ENCODE data around the gene FAM120A.
"Not testable (repeated sequence)": the region's sequence is repeated elsewhere in the genome, so short reads cannot be mapped to it uniquely, and the experiment has no call there.

FAM120A gene

DNA sequence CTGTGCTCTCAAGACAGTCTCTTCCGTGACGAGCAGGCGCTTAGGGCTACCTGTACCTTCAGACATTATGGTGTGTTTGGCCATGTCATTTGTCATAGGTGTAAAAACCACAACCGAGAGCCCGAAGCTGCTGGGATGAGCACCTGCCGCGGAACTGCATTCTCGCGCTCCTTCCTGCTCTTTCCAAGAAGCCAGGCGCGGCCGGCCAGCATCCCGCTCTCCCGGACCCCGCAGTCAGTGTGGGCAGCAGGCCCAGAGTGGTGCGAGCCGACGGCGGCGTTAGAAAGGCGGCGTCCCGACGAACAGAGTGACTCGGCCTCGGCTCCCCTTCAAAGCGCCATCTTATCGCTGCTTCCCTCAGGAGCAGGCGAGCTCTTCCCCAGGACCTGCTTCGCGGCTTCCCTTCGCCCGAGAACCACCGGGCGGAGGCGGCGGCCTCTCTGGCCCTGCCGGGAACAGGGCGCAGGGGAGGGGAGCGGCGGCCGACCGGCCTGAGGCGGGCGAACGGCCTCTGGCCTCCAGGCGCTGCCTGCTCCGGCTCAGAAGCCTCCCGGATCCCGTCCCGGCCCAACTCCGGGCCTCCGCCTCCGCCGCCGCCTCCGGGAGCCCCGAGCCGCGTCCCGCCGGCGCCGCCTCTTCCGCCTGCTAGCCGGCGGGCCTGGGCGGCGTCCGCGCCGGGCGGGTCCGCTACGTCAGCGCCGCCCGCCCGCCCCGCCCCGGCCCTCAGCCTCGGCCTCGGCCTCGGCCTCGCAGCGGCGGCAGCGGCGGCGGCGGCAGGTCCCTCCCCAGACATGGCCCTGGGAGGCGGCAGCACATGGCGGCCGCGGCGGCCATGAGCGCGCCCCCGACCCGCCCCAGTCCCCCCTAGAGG lies at the start of gene FAM120A:
FAM120A (plus strand) TSS at position 741 of the 871 bp plus-strand sequence. CDS start 231 bp downstream, outside the sequence.
- DNase-seq = peak; percentile 60

DNA sequence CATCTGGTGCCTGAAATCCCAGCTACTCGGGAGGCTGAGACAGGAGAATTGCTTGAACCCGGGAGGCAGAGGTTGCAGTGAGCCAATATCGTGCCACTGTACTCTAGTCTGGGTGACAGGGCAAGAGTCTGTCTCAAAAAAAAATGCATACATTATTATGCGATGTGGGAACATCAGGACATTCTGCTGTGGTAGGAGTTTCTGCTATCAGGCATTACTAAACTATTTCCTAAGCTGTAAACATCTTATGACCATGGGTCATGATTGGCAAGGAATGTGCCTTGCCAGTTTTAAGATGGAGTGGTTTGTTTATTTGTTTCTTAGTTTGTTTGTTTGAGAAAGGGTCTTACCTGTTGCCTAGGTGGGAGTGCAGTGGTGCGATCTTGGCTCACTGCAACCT lies 45.1 kb upstream of the FAM120A start:
- no peak for DNase-seq

DNA sequence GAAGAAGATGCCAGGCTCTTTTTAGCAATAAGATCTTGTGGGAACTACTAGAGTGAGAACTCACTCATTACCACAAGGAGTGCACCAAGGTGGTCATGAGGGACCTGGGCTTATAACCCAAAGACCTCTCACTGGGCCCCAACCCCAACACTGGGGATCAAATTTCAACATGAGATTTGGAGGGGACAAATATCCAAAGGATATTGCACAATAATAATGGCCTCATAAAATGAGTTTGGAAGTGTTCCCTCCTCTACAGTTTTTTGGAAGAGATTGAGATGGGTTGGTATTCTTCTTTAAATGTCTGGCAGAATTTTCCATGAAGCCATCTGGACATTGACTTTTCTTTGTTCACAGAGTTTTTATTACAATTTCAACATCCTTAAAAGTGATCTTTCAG lies 38.0 kb upstream of the FAM120A start:
- no peak for DNase-seq

GRCh38 chr9:93415176-93415690 lies 36.3 kb upstream of the FAM120A start:
- no peak for DNase-seq

DNA sequence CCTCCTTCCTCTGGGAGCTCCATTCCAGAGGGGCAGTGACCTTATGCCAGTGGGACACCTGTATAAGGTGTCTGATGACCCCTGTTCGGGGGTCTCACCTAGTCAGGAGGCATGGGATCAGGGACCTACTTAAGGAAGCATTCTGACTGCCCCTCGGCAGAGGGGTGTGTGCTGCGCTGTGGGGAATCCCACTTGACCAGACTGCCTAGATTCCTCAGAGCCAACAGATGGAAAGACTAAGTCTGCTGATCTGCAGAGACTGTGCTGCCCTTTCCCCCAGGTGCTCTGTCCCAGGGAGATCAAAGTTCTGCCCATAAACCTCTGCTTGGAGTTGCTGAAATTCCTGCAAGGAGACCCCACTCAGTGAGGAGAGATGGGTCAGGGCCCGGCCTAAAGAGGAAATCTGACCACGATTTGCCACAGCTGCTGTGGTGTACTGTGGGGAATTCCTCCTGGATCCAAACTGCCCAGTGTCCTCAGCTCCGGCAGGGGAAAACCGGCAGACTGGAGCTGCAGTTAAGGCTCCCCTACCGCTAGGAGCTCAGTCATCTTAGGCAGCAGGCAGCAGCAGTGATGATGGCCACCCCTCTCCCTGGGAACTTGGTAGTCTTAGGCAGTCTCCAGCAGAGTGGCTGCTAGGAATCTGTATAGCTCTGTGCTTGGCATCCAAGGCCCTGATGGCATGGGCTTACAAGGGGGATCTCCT lies 34.8 kb upstream of the FAM120A start:
- no peak for DNase-seq

GRCh38 chr9:93417538-93417937 lies 33.9 kb upstream of the FAM120A start:
- DNase-seq = no peak

- DNase-seq = no peak
Measured at GRCh38 chr9:93419023-93419422, 32.5 kb upstream of the FAM120A start.

DNA sequence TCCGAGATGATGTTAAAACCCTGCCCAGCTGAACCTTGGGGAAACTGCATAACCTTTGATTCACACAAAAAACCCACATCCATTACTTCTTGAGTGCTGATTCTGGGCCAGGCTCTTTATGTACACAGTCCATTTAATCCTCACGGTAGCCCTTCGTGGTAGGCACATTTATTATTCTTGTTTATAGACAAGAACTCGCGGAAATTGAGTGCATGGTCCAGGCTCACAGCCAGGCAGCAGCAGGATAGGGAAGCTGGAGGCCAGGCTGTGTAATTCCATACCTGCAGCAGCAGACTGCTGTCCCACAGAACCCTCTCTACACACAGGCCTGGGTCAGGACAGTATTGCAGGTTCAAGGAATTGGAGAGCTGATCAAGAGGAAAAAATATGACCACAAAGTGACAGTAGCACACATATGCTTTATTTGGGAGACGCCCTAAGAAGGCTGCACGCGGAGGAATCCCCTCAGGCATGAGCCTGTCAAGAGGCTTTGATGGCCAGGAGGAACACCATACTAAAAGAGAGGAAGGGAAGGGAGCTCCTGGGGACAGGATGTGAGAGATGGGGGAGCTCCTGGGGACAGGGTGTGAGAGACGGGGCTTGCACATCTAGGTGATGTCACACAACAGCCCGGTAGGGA lies 28.4 kb upstream of the FAM120A start:
- DNase-seq = peak; percentile 65

DNA sequence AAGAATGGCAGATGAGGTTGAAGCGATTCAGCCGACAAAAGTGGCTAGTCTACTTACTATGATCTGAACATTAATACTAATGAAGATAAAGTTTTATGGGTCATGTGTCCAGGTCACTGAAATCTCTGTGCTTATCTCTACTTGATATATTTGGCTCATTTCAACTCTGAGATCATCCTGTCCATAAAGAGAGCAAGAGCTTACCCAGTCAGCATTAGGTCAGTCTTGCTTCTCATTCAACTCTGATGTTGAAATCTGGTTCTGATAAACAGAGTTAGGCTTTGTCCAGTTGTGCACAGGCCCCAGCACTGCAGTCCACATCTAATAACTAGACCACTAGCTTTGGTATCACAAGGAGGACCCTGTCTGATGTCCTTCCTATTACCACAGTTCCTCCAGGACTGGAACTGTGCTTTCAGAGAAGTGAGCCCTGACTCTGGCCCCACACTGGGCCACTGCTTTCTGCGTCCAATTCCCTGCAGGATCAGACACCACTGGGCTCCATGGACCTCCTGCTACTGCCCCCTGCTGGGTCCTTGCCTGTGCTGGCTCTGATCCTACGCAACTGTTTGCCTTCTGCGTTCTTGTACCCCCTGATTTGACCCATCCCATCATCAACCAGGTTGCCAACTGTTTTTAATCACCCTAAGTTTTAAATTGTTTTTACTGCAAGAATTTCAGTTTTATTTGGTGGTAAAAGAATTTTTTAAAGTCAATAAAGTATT lies 23.7 kb upstream of the FAM120A start:
- no peak for DNase-seq

GRCh38 chr9:93431539-93432105 lies 19.9 kb upstream of the FAM120A start:
- DNase-seq = no peak

DNA sequence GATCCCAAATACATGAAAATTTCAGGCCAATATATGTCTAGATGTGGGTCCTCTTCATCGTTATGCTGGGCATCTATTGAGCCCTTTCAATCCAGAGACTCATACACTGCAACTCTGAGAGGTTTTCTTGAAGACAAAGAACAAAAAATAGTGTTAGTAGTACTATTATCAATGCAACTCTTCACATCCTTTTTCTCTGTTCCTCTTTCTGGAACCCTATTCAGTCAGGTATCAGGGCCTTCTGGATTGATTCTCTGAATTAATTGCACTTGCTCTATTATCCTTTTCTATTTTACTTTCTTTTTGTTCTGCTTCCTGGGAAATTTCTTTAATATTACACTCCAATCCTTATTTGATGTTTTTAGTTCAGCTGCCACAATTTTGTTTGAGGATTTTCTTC lies 18.5 kb upstream of the FAM120A start:
- no peak for DNase-seq

DNA sequence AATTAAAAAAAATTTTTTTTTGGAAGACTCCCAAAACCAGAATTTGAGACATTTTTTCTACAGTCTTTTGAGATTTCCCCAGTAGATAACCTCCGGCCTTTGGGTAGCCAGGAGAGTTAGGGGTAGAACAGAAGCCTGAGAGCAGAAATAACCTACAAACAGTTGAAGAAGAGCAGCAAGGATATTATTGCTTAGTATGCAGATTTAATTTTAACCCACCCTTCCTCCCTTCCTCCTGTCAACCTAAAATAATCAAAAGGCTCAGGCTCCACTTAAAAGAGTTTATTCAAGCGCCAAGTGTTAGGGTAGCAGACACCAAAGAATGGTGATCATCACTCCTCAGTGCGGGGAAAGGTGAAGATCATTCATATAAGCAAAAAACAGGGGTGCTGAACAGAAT lies 17.4 kb upstream of the FAM120A start:
- no peak for DNase-seq

DNA sequence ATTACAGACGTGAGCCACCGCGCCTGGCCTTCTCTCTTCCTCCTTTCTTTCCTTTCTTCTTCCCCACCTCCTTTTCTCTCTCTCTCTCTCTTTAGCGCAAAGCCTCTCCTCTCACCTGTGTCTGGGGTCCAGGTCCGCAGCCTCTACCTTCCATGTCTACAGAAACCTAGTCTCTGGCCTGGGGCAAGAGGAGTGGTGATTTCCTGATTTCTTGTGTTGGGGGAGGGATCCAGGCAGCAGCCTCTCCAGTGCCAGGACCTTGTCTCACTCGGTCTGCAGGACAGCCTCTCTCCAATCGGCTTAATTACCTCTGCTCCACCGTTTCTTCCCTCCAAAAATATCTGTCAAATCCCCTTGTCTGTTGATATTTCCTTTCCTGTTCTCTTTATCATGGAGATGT lies 16.1 kb upstream of the FAM120A start:
- DNase-seq = no peak

- no peak for DNase-seq
Measured at GRCh38 chr9:93436218-93436617, 15.3 kb upstream of the FAM120A start.

DNA sequence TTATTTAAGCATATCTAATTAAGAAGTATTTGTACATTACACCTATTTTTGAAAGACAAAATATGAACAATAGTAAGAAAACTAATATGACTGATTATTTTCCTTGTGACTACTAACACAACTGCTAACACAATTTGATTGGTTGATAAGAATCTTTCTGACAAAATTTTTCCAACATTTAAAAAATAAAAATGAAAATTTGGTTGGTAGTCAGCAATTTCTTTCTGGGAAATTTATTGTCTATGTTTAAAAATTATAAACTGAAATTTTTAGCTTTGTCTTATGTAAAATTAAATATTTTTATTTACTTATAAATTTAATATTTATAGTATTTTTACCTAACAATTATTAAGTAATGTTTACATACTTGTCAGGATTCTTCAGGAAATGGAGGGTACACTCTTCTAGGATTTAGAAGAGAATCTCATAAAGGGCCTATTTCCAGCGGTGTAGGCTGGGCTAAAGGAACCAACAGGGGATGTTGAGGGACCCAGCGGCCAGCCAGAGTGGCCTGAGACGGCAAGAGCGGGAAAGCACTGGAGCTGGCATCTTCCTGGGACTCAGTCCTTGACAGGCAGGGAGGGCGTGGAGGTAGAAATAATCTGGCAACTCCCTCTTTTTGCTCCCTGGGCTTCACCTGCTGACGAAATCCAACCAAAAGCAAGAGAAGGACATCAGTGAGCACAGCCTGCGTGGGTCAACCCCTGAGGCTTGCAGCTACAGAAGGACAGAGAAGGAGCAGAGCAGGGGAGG lies 14.7 kb upstream of the FAM120A start:
- DNase-seq = no peak

- DNase-seq = no peak
Measured at GRCh38 chr9:93437996-93438395, 13.5 kb upstream of the FAM120A start.

GRCh38 chr9:93439301-93439700 lies 12.2 kb upstream of the FAM120A start:
- not testable (repeated sequence) for DNase-seq

DNA sequence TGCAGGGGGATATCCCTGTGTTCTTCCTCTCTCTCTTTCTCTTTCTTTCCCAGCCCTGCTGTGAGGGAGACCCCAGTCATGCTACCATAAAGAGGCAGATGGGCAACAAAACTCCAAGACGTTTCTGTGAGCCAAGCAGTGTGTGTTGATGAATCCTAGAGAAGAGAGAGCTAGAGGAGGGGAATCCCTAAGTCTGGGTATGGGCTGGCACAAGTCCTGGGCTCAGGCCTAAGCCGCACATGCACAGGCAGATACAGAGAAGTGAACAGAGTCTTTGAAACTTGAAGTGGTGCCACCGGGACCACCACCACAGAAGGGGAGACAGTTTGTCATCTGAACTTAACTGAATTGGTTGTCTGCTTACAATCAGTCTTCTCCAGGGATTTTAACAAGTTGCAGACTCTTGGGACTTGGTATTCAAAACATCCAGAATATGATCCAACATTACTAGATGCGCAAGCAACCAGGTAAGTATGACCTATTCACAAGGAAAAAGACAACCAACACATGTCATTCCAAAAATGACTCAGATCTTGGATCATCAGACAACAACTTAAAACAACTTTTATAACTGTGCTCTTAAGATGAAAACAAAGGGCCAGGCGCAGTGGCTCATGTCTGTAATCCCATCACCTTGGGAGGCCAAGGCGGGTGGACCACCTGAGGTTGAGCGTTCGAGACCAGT lies 10.4 kb upstream of the FAM120A start:
- DNase-seq = no peak

- DNase-seq = no peak
Measured at GRCh38 chr9:93446073-93446472, 5.4 kb upstream of the FAM120A start.

- DNase-seq = no peak
Measured at GRCh38 chr9:93447655-93448054, 3.8 kb upstream of the FAM120A start.

All from NCI-H2029 (cell line).